Large intestine (tissue), 3 donors: Measurements from ENCODE around the gene WRNIP1. TPM values are rescaled to one million over a fixed set of nuclear protein-coding genes. Genes with fewer than 3 reads are reported as not detected.
A peak's percentile ranks its signal among the peaks of the same experiment; 100 is the strongest.

Source experiments
- DNase-seq, 2 donors: peaks; one replicate each; pipeline versions ENCODE4 v3.0.0 to v3.0.0-alpha.2; 2013
- H3K27ac ChIP-seq: one replicate; pipeline ENCODE4 v1.5.1; 2013; ENCODE audit warnings: low read length
- H3K27me3 ChIP-seq: 2 replicates; pipeline ENCODE4 v1.6.1; 2013; ENCODE audit warnings: low read length; ENCODE audit not compliant: control insufficient read depth, insufficient read depth
- H3K36me3 ChIP-seq: 2 replicates; pipeline ENCODE4 v1.6.1; 2013; ENCODE audit warnings: low read length; ENCODE audit not compliant: control insufficient read depth, insufficient read depth
- H3K4me1 ChIP-seq: one replicate; pipeline ENCODE4 v1.6.1; 2013; ENCODE audit warnings: low read length; ENCODE audit not compliant: control insufficient read depth, insufficient read depth
- H3K4me3 ChIP-seq: one replicate; pipeline ENCODE4 v1.5.1; 2013; ENCODE audit warnings: low read length
- H3K9me3 ChIP-seq: one replicate; pipeline ENCODE4 v1.6.1; 2013; ENCODE audit warnings: mild to moderate bottlenecking, low read depth, low read length, moderate library complexity; ENCODE audit not compliant: control insufficient read depth
- WGBS: methylation state at CpG from one replicate; pipeline ENCODE4 v1.1.5; 2013; ENCODE audit warnings: low lambda C conversion rate; ENCODE audit not compliant: insufficient coverage; 5-methylcytosine and 5-hydroxymethylcytosine counted together
- polyA plus RNA-seq: library from polyadenylated mRNA; unstranded; fragments of 120-200 nt; gene quantifications from one replicate; pipeline ENCODE4 v1.2.1, GENCODE V29; 2013

Gene WRNIP1
- polyA plus RNA-seq, 1 donor, result 40.4 TPM

GRCh38 chr6:2804516-2804915 lies 39.3 kb downstream of the WRNIP1 start:
- 80% methylated on average over 1 of the region's 6 CpGs for WGBS
- peaks cover 11% of the 10 kb centered on the region for H3K4me1 ChIP-seq
- H3K27me3 ChIP-seq, result no peaks in the 10 kb centered on the region
- no peak overlapping the region for H3K27ac ChIP-seq
- no peaks in the 10 kb centered on the region for H3K9me3 ChIP-seq
- no peak for DNase-seq
- H3K4me3 ChIP-seq, result no peak overlapping the region
- H3K36me3 ChIP-seq, result no peaks in the 10 kb centered on the region

DNA sequence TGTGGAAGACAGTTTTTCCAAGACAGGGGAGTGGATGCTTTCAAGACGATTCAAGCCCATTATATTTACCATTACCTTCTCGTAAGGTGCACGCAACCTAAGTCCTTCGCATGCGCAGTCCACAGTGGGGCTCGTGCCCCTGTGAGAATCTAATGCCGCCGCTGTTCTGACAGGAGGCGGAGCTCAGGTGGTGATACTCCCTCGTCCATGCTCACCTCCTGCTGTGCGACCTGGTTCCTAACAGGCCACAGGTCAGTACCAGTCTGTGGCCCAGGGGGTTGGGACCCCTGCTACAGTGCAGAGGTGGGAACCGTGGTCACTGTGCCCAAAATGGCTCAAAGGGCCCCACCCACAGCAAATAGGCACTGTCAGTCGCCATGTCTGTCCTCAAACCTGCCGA lies 39.8 kb downstream of the WRNIP1 start:
- Histone ChIP-seq H3K27ac (no peak overlapping the region), H3K9me3 (no peaks in the 10 kb centered on the region), H3K27me3 (no peaks in the 10 kb centered on the region), H3K36me3 (no peaks in the 10 kb centered on the region), H3K4me1 (peaks cover 16% of the 10 kb centered on the region), H3K4me3 (no peak overlapping the region)
- WGBS, result no CpG with 5 or more reads among the region's 14 CpGs
- DNase-seq, result no peak

GRCh38 chr6:2806644-2807043 lies 41.5 kb downstream of the WRNIP1 start:
- no peak overlapping the region for H3K4me3 ChIP-seq
- 100% methylated on average over 1 of the region's 3 CpGs for WGBS
- no peaks in the 10 kb centered on the region for H3K36me3 ChIP-seq
- peaks cover 28% of the 10 kb centered on the region for H3K4me1 ChIP-seq
- H3K27me3 ChIP-seq, result no peaks in the 10 kb centered on the region
- no peak for DNase-seq
- no peaks in the 10 kb centered on the region for H3K9me3 ChIP-seq
- H3K27ac ChIP-seq, result no peak overlapping the region

DNA sequence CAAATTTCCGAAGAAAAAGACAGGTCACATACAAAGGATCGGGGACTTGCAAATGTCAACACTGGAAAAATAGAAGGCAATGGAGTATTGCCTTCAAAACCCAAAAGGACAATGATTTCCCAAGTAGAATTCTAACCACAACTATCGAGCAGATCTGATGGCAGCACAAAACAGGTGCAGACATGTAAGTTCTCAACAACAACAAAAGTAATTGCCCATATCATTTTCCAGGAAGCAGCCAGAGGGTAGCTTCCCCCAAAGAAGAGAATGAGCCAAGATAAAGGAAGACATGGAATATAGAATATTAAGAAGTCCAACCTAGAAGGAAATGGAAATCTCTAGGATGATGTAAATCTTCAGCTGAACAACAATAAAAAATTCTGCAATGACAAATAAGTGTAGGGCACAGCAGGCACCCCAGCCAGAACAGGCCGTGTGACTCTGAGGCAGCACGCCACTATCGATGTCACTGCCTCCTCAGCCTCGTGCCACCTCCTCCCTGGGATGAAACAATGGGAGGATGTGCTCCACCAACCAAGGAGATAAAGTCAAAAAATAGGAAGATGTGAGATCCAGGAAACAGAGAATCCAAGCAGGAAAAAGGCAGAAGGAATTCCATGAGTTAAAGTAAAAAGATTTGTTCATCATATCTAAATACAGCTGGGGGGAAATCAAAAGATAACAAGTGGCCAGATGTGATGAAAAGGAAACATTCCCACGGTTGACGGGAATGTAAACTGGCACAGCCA lies 42.3 kb downstream of the WRNIP1 start:
- Histone ChIP-seq H3K27me3 (no peaks in the 10 kb centered on the region), H3K36me3 (no peaks in the 10 kb centered on the region), H3K4me3 (no peak overlapping the region), H3K9me3 (no peaks in the 10 kb centered on the region), H3K4me1 (peaks cover 28% of the 10 kb centered on the region), H3K27ac (no peak overlapping the region)
- WGBS, result 75% methylated on average over 4 of the region's 9 CpGs
- no peak for DNase-seq

- Histone ChIP-seq H3K36me3 (no peaks in the 10 kb centered on the region), H3K9me3 (no peaks in the 10 kb centered on the region), H3K27me3 (no peaks in the 10 kb centered on the region), H3K27ac (peak overlapping the region; percentile 95), H3K4me3 (no peak overlapping the region), H3K4me1 (peaks cover 28% of the 10 kb centered on the region)
- DNase-seq, result peak in 1 of 2 donors; percentile 63
- WGBS, result no CpG with 5 or more reads among the region's 2 CpGs
Measured at GRCh38 chr6:2809015-2809414, 43.8 kb downstream of the WRNIP1 start.

GRCh38 chr6:2810092-2810671 lies 45.0 kb downstream of the WRNIP1 start:
- no peaks in the 10 kb centered on the region for H3K9me3 ChIP-seq
- H3K4me3 ChIP-seq, result no peak overlapping the region
- H3K36me3 ChIP-seq, result no peaks in the 10 kb centered on the region
- peak overlapping the region; percentile 95 for H3K27ac ChIP-seq
- WGBS, result 100% methylated on average over 1 of the region's 9 CpGs
- H3K4me1 ChIP-seq, result peaks cover 28% of the 10 kb centered on the region
- peak; percentile 78 to 91 for DNase-seq
- no peaks in the 10 kb centered on the region for H3K27me3 ChIP-seq

DNA sequence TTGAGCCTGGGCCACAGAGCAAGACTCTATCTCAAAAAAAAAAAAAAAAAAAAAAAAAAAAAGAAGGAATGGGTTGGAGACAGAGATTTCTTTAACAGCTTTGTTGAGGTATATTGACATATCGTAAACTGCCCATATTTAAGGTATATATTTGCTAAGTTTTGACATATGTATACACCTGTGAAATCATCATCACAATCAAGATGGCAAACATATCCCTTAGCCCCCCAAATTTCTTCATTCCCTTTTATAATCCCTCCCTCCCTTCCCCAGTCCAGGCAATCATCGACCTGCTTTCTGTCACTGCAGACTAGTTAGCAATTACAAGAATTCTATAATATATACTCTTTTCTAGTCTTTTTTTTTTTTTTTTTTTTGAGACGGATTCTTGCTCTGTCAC lies 47.5 kb downstream of the WRNIP1 start:
- H3K27ac ChIP-seq, result no peak overlapping the region
- 40% methylated on average over 1 of the region's 3 CpGs for WGBS
- DNase-seq, result no peak

DNA sequence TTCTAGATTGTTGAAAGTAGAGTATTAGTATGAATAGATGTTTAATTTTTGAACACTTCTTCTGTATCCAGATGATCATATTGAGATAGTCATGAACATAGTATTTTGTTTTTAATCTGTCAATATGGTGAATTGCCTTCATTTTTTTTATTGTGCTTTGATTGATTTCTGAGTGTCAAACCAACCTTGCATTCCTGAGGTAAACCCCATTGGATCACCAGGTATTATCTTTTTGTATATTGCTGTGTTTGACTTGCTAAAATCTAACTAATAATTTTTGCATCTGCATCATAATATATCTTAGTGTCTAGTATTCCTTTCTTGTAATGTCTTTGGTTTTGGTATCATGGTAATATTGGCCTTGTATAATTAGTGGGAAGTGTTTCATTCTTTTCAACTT lies 51.0 kb downstream of the WRNIP1 start:
- H3K4me3 ChIP-seq, result no peak overlapping the region
- peaks cover 9% of the 10 kb centered on the region for H3K9me3 ChIP-seq
- H3K4me1 ChIP-seq, result peaks cover 18% of the 10 kb centered on the region
- no peaks in the 10 kb centered on the region for H3K27me3 ChIP-seq
- no peak overlapping the region for H3K27ac ChIP-seq
- H3K36me3 ChIP-seq, result no peaks in the 10 kb centered on the region
- DNase-seq, result no peak

More for the DNA sequence above, 47.5 kb downstream of the WRNIP1 start:
- peaks cover 9% of the 10 kb centered on the region for H3K9me3 ChIP-seq
- peaks cover 31% of the 10 kb centered on the region for H3K4me1 ChIP-seq
- no peaks in the 10 kb centered on the region for H3K36me3 ChIP-seq
- no peaks in the 10 kb centered on the region for H3K27me3 ChIP-seq
- H3K4me3 ChIP-seq, result no peak overlapping the region

- Histone ChIP-seq H3K4me1 (peaks cover 25% of the 10 kb centered on the region), H3K36me3 (no peaks in the 10 kb centered on the region), H3K27ac (peak overlapping the region; percentile 63), H3K4me3 (no peak overlapping the region), H3K27me3 (no peaks in the 10 kb centered on the region), H3K9me3 (peaks cover 9% of the 10 kb centered on the region)
- WGBS, result 20% methylated on average over 2 of the region's 4 CpGs
- DNase-seq, result peak in 1 of 2 donors; percentile 64
Measured at GRCh38 chr6:2817903-2818443, 52.8 kb downstream of the WRNIP1 start.

DNA sequence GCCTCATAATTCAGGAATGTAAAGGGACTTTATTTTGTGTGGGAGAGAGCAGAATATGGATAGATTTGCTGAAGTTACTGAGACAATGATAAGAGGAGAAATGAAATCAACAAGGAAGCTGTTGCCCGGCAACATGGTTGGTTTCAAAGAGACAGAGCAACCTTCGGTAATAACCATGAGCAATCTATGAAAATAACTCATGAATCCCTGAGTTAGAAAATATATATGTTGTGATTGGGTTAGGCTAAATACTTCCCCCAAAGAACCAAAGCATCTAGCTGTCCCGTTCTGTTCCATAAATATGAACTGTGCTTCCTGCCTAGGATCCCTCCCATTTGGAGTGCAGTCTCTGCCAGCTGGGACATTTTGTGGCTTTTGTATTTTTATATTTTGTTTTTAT lies 53.4 kb downstream of the WRNIP1 start:
- no peak overlapping the region for H3K4me3 ChIP-seq
- no peaks in the 10 kb centered on the region for H3K36me3 ChIP-seq
- DNase-seq, result peak in 1 of 2 donors; percentile 73
- no peaks in the 10 kb centered on the region for H3K27me3 ChIP-seq
- H3K4me1 ChIP-seq, result peaks cover 29% of the 10 kb centered on the region
- peak overlapping the region; percentile 63 for H3K27ac ChIP-seq
- H3K9me3 ChIP-seq, result peaks cover 9% of the 10 kb centered on the region
- WGBS, result 6% methylated on average over 2 of the region's 3 CpGs
